ENCODE data around the gene OR2C1. TPM values are rescaled to one million over a fixed set of nuclear protein-coding genes. Genes with fewer than 3 reads are reported as not detected.

OR2C1 gene
- polyA plus RNA-seq (2011; rRNA removed) (0.17 TPM in 1 of 2 replicates, not detected in the other), polyA minus RNA-seq (2011; rRNA and poly(A)+ RNA removed) (0.09 TPM in 1 of 2 replicates, not detected in the other)

DNA sequence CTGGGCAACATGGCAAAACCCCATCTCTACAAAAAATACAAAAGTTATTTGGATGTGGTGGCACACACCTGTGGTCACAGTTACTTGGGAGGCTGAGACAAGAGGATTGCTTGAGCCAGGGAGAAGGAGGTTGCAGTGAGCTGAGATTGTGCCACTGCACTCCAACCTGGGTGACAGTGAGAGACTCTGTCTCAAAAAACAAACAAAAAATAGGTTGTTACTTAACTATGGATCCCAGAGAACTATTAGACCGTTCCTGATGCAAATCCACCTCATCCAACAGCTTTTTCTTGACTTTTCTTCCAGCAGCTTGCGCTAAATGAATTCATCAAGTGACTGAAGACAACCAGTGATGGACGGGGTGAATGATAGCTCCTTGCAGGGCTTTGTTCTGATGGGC is at the start of gene OR2C1:
TSS of gene OR2C1 (plus strand) at position 301 of the 400 bp plus-strand sequence. CDS start at position 353, 52 bp downstream.
- no peak within 1 kb of the TSS for H3K4me3 ChIP-seq (ENCODE audit: low read depth, low read length)
- no peak for DNase-seq (ENCODE audit: low read depth)
- ChIA-PET POLR2A (no interaction called here), CTCF (no interaction called here)
- no peaks in the 10 kb centered on the region for H3K36me3 ChIP-seq (ENCODE audit: control insufficient read depth, insufficient read depth, low read length)
- TF ChIP-seq CTCF (IDR thresholded peaks at IDR 0.05; ENCODE audit: insufficient read depth, low read depth, low read length), result no peak
- no peaks in the 10 kb centered on the region for H3K27me3 ChIP-seq (ENCODE audit: control insufficient read depth, insufficient read depth, low read length)

GRCh38 chr16:3306078-3306477 is 49.6 kb upstream of the OR2C1 start:
- ChIA-PET POLR2A (no interaction called here), CTCF (interaction anchor here (1.1 to 1.7 kb wide), 3 partner anchors 17 to 39 kb away, joined by 3 to 7 read pairs (median 5); no protein-coding TSS in a partner anchor)
- no peaks in the 10 kb centered on the region for H3K27me3 ChIP-seq (ENCODE audit: control insufficient read depth, insufficient read depth, low read length)
- DNase-seq (ENCODE audit: low read depth), result no peak
- H3K4me3 ChIP-seq (ENCODE audit: low read depth, low read length), result peak overlapping the region; percentile 60
- no peak for TF ChIP-seq CTCF (IDR thresholded peaks at IDR 0.05; ENCODE audit: insufficient read depth, low read depth, low read length)
- H3K36me3 ChIP-seq (ENCODE audit: control insufficient read depth, insufficient read depth, low read length), result peaks cover 6% of the 10 kb centered on the region

DNA sequence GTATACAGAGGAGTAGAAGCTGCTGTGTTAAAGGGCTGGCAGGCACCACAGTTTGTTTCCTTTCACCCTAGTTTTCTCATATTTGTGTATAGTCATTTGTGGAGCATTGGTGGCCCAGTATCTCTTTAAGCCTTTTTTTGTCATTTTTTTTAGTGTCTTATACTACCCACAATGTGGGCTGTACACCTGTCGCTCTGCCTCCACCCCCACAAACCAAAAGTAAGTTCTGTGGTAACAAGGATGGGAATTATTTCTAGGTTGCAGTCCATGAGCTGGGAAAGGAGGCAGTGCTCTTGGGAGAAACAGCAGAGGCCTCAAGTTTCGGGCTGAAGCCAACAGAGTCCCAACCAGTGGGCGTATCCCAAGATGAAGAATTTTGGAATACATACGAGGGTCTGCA is 44.2 kb upstream of the OR2C1 start:
- no peak for DNase-seq (ENCODE audit: low read depth)
- ChIA-PET CTCF (no interaction called here), POLR2A (no interaction called here)
- Histone ChIP-seq H3K27me3 (ENCODE audit: control insufficient read depth, insufficient read depth, low read length) (no peaks in the 10 kb centered on the region), H3K36me3 (ENCODE audit: control insufficient read depth, insufficient read depth, low read length) (peaks cover 11% of the 10 kb centered on the region), H3K4me3 (ENCODE audit: low read depth, low read length) (no peak overlapping the region)
- TF ChIP-seq CTCF (IDR thresholded peaks at IDR 0.05; ENCODE audit: insufficient read depth, low read depth, low read length), result no peak

DNA sequence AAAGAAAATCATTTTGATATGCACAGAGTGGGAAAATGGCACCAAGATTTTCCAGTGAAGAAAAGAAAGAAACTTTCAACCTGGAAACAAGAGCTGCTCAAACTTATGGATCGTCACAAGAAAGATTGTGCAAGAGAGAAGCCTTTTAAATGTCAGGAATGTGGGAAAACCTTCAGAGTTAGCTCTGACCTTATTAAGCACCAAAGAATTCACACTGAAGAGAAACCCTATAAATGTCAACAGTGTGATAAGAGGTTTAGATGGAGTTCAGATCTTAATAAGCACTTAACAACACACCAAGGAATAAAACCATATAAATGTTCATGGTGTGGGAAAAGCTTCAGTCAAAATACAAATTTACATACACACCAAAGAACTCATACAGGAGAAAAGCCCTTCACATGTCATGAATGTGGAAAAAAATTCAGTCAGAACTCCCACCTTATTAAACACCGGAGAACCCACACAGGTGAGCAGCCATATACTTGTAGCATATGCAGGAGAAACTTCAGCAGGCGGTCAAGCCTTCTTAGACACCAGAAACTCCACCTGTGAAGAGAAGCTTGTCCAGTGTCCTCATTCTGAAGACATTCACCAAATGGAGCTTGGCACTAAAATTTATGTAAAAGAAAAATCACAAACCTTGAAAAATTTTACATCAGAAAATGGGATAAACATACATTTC is 38.2 kb upstream of the OR2C1 start:
- no peak for DNase-seq (ENCODE audit: low read depth)

GRCh38 chr16:3321816-3322215 is 33.9 kb upstream of the OR2C1 start:
- ChIA-PET POLR2A (no interaction called here), CTCF (no interaction called here)
- Histone ChIP-seq H3K4me3 (ENCODE audit: low read depth, low read length) (no peak overlapping the region), H3K27me3 (ENCODE audit: control insufficient read depth, insufficient read depth, low read length) (no peaks in the 10 kb centered on the region), H3K36me3 (ENCODE audit: control insufficient read depth, insufficient read depth, low read length) (peaks cover 3% of the 10 kb centered on the region; the same call in 1 of the 2 replicates)
- TF ChIP-seq CTCF (IDR thresholded peaks at IDR 0.05; ENCODE audit: insufficient read depth, low read depth, low read length), result no peak
- DNase-seq (ENCODE audit: low read depth), result no peak

More for the DNA sequence above, 38.2 kb upstream of the OR2C1 start:
- POLR2A ChIA-PET, result no interaction called here
- no peaks in the 10 kb centered on the region for H3K27me3 ChIP-seq (ENCODE audit: control insufficient read depth, insufficient read depth, low read length)
- no peak overlapping the region for H3K4me3 ChIP-seq (ENCODE audit: low read depth, low read length)
- peaks cover 10% of the 10 kb centered on the region for H3K36me3 ChIP-seq (ENCODE audit: control insufficient read depth, insufficient read depth, low read length)
- CTCF ChIA-PET, result no interaction called here
- no peak for TF ChIP-seq CTCF (IDR thresholded peaks at IDR 0.05; ENCODE audit: insufficient read depth, low read depth, low read length)
